ENCODE results near the gene NUP205. TPM values are rescaled to one million over a fixed set of nuclear protein-coding genes. Genes with fewer than 3 reads are reported as not detected.

Gene NUP205
- total and polyA plus RNA-seq, 2 of the 13 experiments (the other 11 are each of a cell fraction or from before 2014, with no cell fraction given): 46.2 to 87.2 TPM

DNA sequence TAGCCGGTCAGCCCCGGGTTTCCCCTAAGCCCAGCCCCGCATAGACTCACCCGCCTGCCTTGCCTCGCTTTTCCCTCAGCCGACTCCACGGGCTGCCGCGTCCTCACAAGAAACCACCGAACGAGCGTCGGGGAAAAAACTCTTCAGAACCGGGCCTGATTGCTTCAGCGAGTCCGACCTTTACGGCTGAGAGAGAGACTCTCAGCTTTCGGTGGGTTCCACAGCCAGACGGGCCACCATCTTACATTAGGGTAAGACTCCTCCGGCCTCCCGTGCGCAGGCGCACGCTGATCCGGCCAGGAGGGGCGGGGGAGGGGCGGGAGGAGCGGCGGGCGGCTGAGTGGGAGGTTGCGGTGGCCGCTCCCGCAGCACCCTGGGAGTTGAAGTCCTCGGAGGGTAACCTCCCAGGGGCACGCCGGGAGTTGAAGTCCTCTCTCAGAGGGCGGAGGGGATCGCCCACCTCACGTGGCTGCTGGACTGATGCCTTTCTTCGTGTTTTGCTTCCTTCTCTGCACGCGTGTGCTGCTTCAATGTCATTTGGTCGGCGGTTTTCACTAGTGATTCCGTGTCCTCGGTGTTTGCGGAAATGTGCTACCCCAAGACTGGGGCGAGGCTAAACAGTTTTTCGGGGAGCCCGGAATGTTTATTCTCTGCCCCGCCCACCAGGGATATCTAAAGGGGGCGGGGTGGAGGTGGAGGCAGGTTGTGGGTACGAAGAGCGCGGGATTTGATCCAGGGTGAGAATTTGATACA is 47.7 kb upstream of the NUP205 start, which contains the start of gene CNOT4 (continued):
- no peak for TF ChIP-seq ZNF513 (CRISPR knock-in tag; conservative IDR thresholded peaks at IDR 0.05)
- peak; percentile 33 for TF ChIP-seq ZNF609 (CRISPR knock-in tag; IDR thresholded peaks at IDR 0.05; ENCODE audit: borderline replicate concordance)
- TF ChIP-seq SALL2 (CRISPR knock-in tag; IDR thresholded peaks at IDR 0.05): 0 out of 2 replicates have a peak, but pooled peaks have one; percentile 45
- TF ChIP-seq, protein P1, sequence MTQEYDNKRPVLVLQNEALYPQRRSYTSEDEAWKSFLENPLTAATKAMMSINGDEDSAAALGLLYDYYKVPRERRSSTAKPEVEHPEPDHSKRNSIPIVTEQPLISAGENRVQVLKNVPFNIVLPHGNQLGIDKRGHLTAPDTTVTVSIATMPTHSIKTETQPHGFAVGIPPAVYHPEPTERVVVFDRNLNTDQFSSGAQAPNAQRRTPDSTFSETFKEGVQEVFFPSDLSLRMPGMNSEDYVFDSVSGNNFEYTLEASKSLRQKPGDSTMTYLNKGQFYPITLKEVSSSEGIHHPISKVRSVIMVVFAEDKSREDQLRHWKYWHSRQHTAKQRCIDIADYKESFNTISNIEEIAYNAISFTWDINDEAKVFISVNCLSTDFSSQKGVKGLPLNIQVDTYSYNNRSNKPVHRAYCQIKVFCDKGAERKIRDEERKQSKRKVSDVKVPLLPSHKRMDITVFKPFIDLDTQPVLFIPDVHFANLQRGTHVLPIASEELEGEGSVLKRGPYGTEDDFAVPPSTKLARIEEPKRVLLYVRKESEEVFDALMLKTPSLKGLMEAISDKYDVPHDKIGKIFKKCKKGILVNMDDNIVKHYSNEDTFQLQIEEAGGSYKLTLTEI (CRISPR knock-in tag; conservative IDR thresholded peaks at IDR 0.05): no peak
- TF ChIP-seq TBL1XR1 (IDR thresholded peaks at IDR 0.05; ENCODE audit: borderline replicate concordance, low read length, partially characterized antibody): no peak
- TF ChIP-seq ZNF501 (CRISPR knock-in tag; IDR thresholded peaks at IDR 0.05): peak; percentile 72; the same call in 1 of the 2 replicates
- TF ChIP-seq NFKB2 (CRISPR knock-in tag; IDR thresholded peaks at IDR 0.05; ENCODE audit: borderline replicate concordance): peak; percentile 21; the same call in 1 of the 2 replicates
- TF ChIP-seq ATF4 (CRISPR knock-in tag; IDR thresholded peaks at IDR 0.05): peak in 1 of 2 experiments; percentile 36; a peak in 2 of 4 replicates
- peak; percentile 40; the same call in 1 of the 2 replicates for TF ChIP-seq EED (CRISPR knock-in tag; IDR thresholded peaks at IDR 0.05)
- TF ChIP-seq TSC22D2 (CRISPR knock-in tag; IDR thresholded peaks at IDR 0.05; ENCODE audit: borderline replicate concordance): no peak
- no peak for TF ChIP-seq JDP2 (CRISPR knock-in tag; IDR thresholded peaks at IDR 0.05; ENCODE audit: borderline replicate concordance)
- TF ChIP-seq SMARCE1 (IDR thresholded peaks at IDR 0.05; ENCODE audit: borderline replicate concordance): no peak
- TF ChIP-seq ZNF253 (CRISPR knock-in tag; IDR thresholded peaks at IDR 0.05; ENCODE audit: borderline replicate concordance): no peak
- TF ChIP-seq XRCC5 (optimal IDR thresholded peaks at IDR 0.05; ENCODE audit: low read length): no peak
- no peak for TF ChIP-seq CCAR2 (optimal IDR thresholded peaks at IDR 0.05; ENCODE audit: low read depth, low read length)
- TF ChIP-seq, protein P2, sequence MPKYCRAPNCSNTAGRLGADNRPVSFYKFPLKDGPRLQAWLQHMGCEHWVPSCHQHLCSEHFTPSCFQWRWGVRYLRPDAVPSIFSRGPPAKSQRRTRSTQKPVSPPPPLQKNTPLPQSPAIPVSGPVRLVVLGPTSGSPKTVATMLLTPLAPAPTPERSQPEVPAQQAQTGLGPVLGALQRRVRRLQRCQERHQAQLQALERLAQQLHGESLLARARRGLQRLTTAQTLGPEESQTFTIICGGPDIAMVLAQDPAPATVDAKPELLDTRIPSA (CRISPR knock-in tag; IDR thresholded peaks at IDR 0.05; ENCODE audit: borderline replicate concordance): no peak
- no peak for TF ChIP-seq IKZF1 (IDR thresholded peaks at IDR 0.05)
- no peak for TF ChIP-seq SP1 (IDR thresholded peaks at IDR 0.05)
- no peak; the same call in 1 of the 2 replicates for TF ChIP-seq SP1 (CRISPR knock-in tag; IDR thresholded peaks at IDR 0.05)
- no peak for TF ChIP-seq ETV5 (CRISPR knock-in tag; IDR thresholded peaks at IDR 0.05; ENCODE audit: borderline replicate concordance)

Data from HepG2 (cell line).